Skin epidermis (tissue), 12 donors: ENCODE measurements around the gene PLEK2.
"Not testable (repeated sequence)": the region's sequence is repeated elsewhere in the genome, so short reads cannot be mapped to it uniquely, and the experiment has no call there.

ENCODE experiments used
- H3K27ac ChIP-seq, 21 experiments: fragments of 200-600 bp; sonication (generic) in 11 of 21; one replicate each; pipeline ENCODE4 v1.5.0; 2020; ENCODE audit warnings: mild to moderate bottlenecking in 3 of 21, inconsistent platforms in 2 of 21, moderate library complexity in 2 of 21
- H3K4me3 ChIP-seq, 7 experiments: fragments of 200-600 bp; sonication (generic) in 2 of 7; one replicate each; pipeline ENCODE4 v1.5.0; 2020; ENCODE audit warnings: inconsistent platforms in 2 of 7, mild to moderate bottlenecking in 2 of 7, moderate library complexity in 1 of 7

The PLEK2 gene

DNA sequence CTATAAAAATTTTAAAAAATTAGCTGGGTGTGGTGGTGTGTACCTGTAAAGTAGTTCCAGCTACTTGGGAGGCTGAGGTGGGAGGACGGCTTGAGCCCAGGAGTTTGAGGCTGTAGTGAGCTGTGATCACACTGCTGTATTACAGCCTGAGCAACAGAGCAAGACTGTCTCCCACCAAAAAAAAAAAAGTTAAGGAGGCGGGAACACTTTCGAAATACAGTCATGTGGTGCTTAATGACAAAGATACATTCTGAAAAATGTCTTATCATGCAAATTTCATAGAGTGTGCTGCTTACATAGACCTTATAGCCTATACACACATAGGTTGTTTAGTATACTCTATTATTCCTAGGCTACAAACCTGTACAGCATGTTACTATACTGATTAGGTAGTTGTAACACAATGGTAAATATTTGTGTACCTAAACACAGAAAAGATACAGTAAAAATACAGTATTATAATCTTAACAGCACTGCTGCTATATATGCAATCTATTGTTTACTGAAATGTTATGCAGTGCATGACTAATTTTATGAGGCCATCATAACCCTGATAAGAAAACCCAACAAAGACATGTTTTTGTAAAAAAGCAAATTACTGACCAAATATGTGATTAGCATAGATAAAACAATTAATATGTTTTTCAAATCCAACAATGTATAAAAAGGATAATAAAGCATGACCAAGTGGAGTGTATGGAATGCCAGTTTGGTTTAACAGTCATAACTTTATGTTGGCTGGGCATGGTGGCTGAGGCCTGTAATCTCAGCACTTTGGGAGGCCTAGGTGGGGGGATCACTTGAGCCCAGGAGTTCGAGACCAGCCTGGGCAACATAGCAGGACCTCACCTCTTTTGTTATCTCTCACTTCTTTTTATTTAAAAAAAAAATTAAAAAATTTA is 40.5 kb downstream of the PLEK2 start:
- Histone ChIP-seq H3K4me3 (no peak overlapping the region), H3K27ac (no peak overlapping the region)

GRCh38 chr14:67370830-67371229 is 41.1 kb downstream of the PLEK2 start:
- H3K27ac ChIP-seq, result peak overlapping the region in 1 of 21 experiments; percentile 5

GRCh38 chr14:67365476-67365875 is 46.5 kb downstream of the PLEK2 start:
- H3K27ac ChIP-seq, result no peak overlapping the region
- no peak overlapping the region for H3K4me3 ChIP-seq

More at GRCh38 chr14:67370830-67371229, 41.1 kb downstream of the PLEK2 start:
- no peak overlapping the region for H3K4me3 ChIP-seq

- Histone ChIP-seq H3K4me3 (peak overlapping the region; percentile 65 to 93 (median 86)), H3K27ac (peak overlapping the region; percentile 76 to 99 (median 97))
These were observed 51.3 kb downstream of the PLEK2 start for GRCh38 chr14:67360470-67361206.

DNA sequence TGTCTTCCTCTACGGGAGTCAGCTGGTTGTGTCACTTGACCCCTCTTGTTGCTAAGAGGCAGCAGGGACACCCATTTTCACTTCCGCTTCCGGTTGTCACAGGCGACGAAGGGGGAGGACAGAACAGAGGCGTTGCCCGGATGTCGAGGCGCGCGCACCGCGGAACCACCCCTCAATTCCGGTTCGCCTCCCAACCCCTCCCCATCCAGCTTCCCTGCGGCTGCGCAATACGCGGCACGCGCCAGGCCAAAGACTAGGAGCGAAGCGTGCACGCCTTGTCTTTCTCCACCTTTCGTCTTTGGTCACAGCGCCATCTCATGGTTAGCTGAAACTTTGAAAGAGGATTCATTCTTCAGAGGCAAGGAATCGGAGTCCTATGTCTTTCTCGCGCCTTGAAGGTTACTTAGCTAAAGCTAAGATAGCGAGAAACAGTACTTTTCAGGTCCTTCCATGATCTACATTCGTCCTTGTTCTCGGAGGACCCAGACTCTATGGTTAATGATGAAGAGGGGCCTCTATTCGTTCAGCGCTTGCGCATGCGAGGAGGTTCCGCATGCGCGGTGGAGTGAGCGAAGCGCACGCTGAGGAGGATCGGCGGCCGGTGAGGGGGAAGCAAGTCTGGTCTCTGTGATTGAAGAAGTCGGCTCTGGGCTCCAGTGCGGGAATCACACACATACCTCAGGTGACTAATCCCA is 52.0 kb downstream of the PLEK2 start, which contains the start of the genes ATP6V1D and EIF2S1:
Gene ATP6V1D (minus strand): TSS at position 30 of the 695 bp plus-strand sequence. CDS start 106 bp downstream, outside the sequence.
Gene EIF2S1 (plus strand): TSS at position 554 of the 695 bp plus-strand sequence. CDS start 4,440 bp downstream, outside the sequence.
- Histone ChIP-seq H3K27ac (peak within 1 kb of the TSS; percentile 76 to 99 (median 97)), H3K4me3 (peak within 1 kb of the TSS; percentile 65 to 93 (median 86))

GRCh38 chr14:67358924-67359774 is 52.8 kb downstream of the PLEK2 start:
- H3K27ac ChIP-seq, result peak overlapping the region; percentile 74 to 99 (median 97)
- peak overlapping the region; percentile 65 to 93 (median 72) for H3K4me3 ChIP-seq

DNA sequence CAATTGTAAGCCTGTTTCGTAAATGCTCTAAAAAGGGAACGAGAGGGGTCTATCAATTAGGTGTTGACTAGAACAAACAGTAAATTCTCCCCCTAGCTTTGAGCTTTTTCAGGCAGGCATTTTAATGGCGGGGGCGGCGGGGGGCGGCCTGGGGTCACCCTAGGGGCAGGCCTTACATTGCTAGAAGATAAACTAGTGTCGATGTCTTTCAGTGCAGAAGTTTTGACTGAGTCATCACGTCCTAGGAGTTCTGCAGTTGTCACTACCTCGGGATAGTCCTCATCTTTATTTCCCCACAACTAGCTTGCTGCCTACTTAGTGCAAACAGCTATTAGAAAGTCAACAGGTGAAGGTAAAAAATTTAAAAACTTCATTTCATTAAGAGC is 54.0 kb downstream of the PLEK2 start:
- Histone ChIP-seq H3K27ac (peak overlapping the region in 1 of 21 experiments; percentile 1), H3K4me3 (peak overlapping the region in 2 of 7 experiments; percentile 86 to 93)

GRCh38 chr14:67357186-67357968 is 54.6 kb downstream of the PLEK2 start:
- no peak overlapping the region for H3K4me3 ChIP-seq
- H3K27ac ChIP-seq, result peak overlapping the region in 2 of 21 experiments; percentile 1 to 12

DNA sequence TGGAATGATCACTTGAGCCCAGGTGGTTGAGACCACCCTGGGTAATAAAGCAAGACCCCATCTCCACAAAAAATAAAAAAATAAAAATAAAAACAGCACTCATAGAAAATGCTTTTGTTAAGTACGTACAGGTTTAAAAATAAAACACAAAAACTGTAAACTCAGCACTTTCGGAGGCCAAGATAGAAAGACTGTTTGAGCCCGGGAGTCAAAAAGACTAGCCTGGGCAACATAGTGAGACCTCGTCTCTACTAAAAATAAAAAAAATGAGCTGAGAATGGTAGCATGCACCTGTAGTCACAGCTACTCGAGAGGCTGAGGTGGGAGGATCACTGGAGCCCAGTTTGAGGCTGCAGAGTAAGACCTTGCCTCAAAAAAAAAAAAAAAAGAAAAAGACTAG is 59.9 kb downstream of the PLEK2 start:
- no peak overlapping the region for H3K27ac ChIP-seq
- H3K4me3 ChIP-seq, result no peak overlapping the region

DNA sequence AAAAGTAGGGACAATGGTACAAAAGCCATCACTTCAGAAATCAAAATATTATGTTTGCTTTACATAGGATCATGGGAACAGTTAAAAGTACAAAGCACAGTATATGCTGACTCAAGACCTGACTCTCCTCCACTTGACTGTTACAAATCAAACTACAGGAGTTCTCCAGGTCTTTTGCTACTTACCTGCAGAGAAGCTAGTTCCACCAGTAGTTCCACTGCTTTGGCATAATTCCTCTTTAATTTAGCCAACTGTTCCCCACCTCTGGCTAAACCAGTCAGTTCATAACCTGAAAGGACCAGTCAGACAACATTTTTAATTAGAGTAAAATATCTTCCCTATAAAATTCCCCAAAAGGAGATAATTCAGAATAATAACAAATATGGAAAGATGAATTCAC is 66.4 kb downstream of the PLEK2 start:
- Histone ChIP-seq H3K4me3 (no peak overlapping the region), H3K27ac (peak overlapping the region in 7 of 21 experiments; percentile 2 to 71 (median 48))

GRCh38 chr14:67343601-67344230 is 68.2 kb downstream of the PLEK2 start:
- Histone ChIP-seq H3K27ac (peak overlapping the region in 10 of 21 experiments; percentile 1 to 71 (median 35)), H3K4me3 (no peak overlapping the region)

- not testable (repeated sequence) for H3K27ac ChIP-seq, H3K4me3 ChIP-seq
These were observed 70.7 kb downstream of the PLEK2 start for GRCh38 chr14:67341231-67341630.
